ENCODE data around the gene AKT3. TPM values are rescaled to one million over a fixed set of nuclear protein-coding genes. Genes with fewer than 3 reads are reported as not detected.

AKT3 gene
- total and polyA plus RNA-seq, 3 donors from 2014 or later = 32.3 to 70.9 (median 61.8) TPM

DNA sequence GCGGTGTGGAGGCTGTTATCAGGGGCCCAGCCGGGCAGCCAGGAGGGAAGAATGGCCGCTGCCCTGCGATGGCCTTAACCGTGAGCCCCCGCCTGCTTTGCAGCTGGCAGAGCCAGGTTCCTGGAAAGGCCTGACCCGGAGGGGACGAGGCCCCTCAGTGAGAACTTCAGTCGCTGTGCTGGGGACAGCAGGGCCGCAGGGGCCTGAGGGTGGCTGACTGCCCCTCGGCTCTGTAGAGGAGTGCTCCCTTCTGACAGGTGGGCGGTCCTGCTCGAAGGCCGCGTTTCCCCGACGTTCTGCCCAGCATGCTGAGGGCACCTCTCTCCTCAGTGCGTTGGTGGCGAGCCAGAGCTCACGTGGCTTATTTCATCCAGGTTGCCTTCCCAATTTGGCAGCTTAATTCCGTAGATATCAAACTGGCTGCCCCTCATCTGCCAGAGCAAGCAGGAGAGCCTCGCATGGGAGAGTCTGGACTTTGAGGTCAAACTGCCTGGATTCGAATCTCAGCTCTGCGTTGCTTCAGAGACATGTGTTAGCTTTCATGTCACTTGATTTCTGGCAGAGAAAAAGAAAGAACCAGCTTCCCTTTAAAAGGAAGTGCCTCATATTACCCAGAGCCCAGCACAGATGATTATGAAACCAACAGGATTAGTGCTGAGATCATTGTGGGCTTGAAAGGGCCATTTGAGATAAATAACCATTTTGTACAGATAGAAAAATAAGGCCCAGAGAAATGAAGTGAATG lies 354.4 kb downstream of the AKT3 start:
- H3K36me3 ChIP-seq (ENCODE audit: low read depth, missing control alignments) = no peaks in the 10 kb centered on the region
- no peak overlapping the region for H3K27ac ChIP-seq
- DNase-seq = no peak
- H3K27me3 ChIP-seq = no peaks in the 10 kb centered on the region
- no peak overlapping the region for H3K4me3 ChIP-seq
- TF ChIP-seq, protein P1, sequence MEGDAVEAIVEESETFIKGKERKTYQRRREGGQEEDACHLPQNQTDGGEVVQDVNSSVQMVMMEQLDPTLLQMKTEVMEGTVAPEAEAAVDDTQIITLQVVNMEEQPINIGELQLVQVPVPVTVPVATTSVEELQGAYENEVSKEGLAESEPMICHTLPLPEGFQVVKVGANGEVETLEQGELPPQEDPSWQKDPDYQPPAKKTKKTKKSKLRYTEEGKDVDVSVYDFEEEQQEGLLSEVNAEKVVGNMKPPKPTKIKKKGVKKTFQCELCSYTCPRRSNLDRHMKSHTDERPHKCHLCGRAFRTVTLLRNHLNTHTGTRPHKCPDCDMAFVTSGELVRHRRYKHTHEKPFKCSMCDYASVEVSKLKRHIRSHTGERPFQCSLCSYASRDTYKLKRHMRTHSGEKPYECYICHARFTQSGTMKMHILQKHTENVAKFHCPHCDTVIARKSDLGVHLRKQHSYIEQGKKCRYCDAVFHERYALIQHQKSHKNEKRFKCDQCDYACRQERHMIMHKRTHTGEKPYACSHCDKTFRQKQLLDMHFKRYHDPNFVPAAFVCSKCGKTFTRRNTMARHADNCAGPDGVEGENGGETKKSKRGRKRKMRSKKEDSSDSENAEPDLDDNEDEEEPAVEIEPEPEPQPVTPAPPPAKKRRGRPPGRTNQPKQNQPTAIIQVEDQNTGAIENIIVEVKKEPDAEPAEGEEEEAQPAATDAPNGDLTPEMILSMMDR (IDR thresholded peaks at IDR 0.05) = no peak
- TF ChIP-seq POLR2A (IDR thresholded peaks at IDR 0.05) = no peak
- H3K4me1 ChIP-seq = no peaks in the 10 kb centered on the region
- intact Hi-C loops (cut with DNase I; ENCODE audit: low total_unique reads) = no loop called here
- 92 to 93% methylated on average over 11 to 24 of the region's 24 CpGs for WGBS, 2 donors
- no peaks in the 10 kb centered on the region for H3K9me3 ChIP-seq

DNA sequence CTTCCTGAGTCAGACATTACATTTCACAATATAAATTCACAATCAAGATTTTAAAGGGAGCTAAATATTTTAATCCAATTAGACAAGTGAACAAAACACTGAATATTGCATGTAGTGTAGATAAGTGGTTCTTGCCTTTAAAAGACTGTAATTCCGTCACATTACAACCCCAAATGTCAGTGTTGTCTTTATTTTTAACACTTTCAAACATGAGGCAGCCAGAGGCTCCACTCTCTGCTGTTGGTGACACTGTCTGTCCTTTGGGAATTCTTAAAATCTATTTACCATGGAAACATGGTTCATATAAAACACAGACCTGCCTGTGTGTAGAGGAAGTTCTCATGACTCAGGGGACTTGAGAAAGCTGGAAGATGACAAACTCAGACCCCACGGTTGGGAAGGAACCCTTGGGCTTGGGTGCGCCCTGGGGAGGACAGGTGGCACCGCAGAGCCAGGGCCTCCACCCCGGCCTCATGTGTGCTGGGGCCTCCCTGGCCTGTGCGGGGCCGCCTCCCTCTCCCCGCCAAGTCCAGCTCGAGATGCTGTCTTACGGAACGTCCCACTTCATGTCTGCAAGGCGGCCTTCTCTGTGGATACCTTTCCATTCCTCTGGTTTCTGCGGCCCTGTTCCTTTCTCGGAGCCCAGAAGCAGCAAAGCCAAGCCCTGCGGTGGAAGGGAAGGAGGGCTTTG lies 355.2 kb downstream of the AKT3 start:
- H3K27me3 ChIP-seq = no peaks in the 10 kb centered on the region
- H3K9me3 ChIP-seq = no peaks in the 10 kb centered on the region
- H3K4me1 ChIP-seq = peaks cover under 1% of the 10 kb centered on the region
- H3K4me3 ChIP-seq = no peak overlapping the region
- intact Hi-C loops (cut with DNase I; ENCODE audit: low total_unique reads) = no loop called here
- H3K27ac ChIP-seq = no peak overlapping the region
- 95 to 96% methylated on average over 5 to 15 of the region's 15 CpGs for WGBS, 2 donors
- no peaks in the 10 kb centered on the region for H3K36me3 ChIP-seq (ENCODE audit: low read depth, missing control alignments)
- TF ChIP-seq POLR2A (IDR thresholded peaks at IDR 0.05) = no peak
- TF ChIP-seq, protein P1 (IDR thresholded peaks at IDR 0.05) = no peak
- DNase-seq = no peak

DNA sequence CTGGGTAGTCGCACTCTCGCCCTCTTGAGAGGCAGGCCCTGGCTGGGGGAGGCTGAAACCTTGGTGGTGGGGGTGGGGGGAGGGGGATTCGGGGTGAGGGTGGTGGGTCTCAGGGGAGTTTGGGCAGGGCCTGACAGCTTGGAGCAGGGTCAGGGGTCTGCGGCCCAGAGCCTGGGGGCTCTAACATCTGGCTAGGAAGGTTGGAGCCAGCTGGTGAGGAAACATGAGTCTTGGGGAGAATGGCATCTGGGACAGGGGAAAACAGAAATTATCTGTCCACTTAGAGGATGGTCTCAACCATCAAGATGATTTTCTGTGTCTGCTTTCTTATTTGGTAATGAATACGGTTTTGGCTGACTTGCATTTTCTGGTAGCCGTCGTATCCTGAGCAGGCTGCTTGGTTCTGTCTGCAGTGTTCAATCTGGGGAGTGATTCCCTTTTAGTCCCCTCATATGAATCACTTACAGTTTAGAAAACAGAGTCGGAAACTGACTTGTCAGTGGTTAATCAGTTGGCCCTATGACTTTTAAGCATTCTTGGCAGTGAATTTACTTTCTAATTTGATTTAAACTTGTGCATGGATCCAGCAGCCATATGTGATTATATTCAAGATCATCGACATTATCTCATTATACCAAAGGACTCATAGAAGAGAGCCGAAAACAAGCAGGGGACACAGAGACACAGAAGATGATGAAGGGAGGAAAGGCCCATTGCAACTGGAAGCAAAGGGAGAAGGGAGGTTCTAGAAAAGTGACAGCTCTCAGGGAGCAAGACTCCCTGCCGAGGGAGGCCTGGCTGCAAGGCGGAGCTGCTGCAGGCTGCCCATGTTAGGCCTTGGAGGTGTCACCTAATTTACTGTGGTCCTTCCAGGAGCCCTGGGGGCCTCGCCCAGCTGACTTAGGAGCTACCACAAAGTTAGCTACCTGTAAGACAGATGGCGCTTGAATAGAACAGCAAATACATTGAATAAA lies 356.6 kb downstream of the AKT3 start:
- Histone ChIP-seq H3K27me3 (no peaks in the 10 kb centered on the region), H3K9me3 (no peaks in the 10 kb centered on the region), H3K4me3 (no peak overlapping the region), H3K27ac (no peak overlapping the region), H3K36me3 (ENCODE audit: low read depth, missing control alignments) (no peaks in the 10 kb centered on the region), H3K4me1 (peaks cover 15% of the 10 kb centered on the region)
- TF ChIP-seq POLR2A (IDR thresholded peaks at IDR 0.05) = no peak
- TF ChIP-seq, protein P1 (IDR thresholded peaks at IDR 0.05) = no peak
- intact Hi-C loops (cut with DNase I; ENCODE audit: low total_unique reads) = no loop called here
- 85 to 87% methylated on average over 14 of the region's 14 CpGs for WGBS, 2 donors
- DNase-seq = no peak

DNA sequence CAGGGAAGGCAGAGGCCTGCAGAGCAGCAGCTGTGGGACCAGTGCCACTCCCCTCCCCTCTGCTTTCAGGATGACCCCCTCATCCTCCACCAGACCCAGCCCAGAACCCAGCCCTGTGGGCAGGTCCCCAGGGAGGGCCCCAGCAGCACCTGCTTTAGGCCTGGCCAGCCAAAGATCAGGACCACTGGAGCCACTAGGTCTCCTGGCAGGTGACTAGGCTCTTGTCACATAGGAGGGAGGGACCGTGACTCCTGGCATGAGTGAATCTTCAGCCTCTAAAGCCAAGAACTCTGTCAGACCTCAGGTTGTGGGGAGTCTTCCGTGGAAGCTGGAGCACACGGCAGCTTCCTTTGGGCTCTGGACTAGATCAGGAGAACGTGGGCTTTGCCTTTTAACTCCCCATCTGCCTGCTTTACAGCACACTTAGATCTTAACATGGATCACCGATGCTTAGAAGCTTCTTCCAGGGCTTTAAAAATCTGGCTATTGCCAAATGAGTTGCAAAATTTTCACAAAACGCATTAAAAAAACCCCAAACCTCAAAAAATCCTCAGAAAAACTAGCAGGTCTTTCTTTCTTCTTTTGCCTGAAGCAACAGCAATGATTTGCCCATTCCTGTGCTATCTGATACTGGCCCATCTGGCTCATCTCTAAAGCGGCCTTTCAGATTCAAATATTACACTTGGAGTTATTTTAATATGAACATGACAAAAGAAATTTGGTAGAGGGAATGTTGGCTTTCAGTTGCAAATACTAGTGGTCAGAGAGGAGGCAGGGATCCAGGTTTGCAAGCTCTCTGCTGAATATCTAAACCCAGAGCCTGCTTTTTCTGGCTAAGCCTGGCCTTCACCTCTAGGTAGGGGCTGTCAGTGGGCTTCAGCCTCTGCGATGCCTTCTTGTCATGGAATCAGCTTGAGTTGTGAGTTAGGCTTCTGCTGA lies 359.0 kb downstream of the AKT3 start:
- WGBS, 2 donors = 66 to 71% methylated on average over 8 of the region's 8 CpGs
- Histone ChIP-seq H3K27me3 (no peaks in the 10 kb centered on the region), H3K36me3 (ENCODE audit: low read depth, missing control alignments) (no peaks in the 10 kb centered on the region), H3K27ac (no peak overlapping the region), H3K9me3 (no peaks in the 10 kb centered on the region), H3K4me3 (no peak overlapping the region), H3K4me1 (peaks cover 20% of the 10 kb centered on the region)
- intact Hi-C loops (cut with DNase I; ENCODE audit: low total_unique reads) = no loop called here
- DNase-seq = no peak
- TF ChIP-seq, protein P1 (IDR thresholded peaks at IDR 0.05) = no peak
- no peak for TF ChIP-seq POLR2A (IDR thresholded peaks at IDR 0.05)
